Psoas muscle (tissue), 8 donors: ENCODE measurements around the gene IGFLR1. TPM values are rescaled to one million over a fixed set of nuclear protein-coding genes. Genes with fewer than 3 reads are reported as not detected.
A peak's percentile ranks its signal among the peaks of the same experiment; 100 is the strongest.

Experiments used
- ATAC-seq, 4 donors: fragments of 200-7000 bp; cut with Tn5 transposase; one replicate each; pipeline ENCODE4 v1.9.1; 2020; ENCODE audit warnings: moderate library complexity in 3 of 4, mild to moderate bottlenecking in 2 of 4
- DNase-seq, 2 donors: peaks; one replicate each; pipeline ENCODE4 v3.0.0-alpha.2; 2020
- H3K27ac ChIP-seq: fragments of 200-600 bp; one replicate; pipeline ENCODE4 v1.8.0; 2022
- H3K27me3 ChIP-seq, 3 donors: fragments of 200-600 bp in 1 of 3; one replicate each; pipeline versions ENCODE4 v1.6.1 to v1.8.0; 2013 to 2022; ENCODE audit warnings: low read length in 2 of 3, mild to moderate bottlenecking in 2 of 3, moderate library complexity in 1 of 3; ENCODE audit not compliant: insufficient read depth in 3 of 3
- H3K36me3 ChIP-seq, 2 donors: fragments of 200-600 bp in 1 of 2; one replicate each; pipeline versions ENCODE4 v1.6.1 to v1.8.0; 2013 to 2022; ENCODE audit warnings: low read depth in 1 of 2, mild to moderate bottlenecking in 1 of 2, moderate library complexity in 1 of 2; ENCODE audit not compliant: insufficient read depth in 1 of 2
- H3K4me1 ChIP-seq: fragments of 200-600 bp; one replicate; pipeline ENCODE4 v1.8.0; 2022
- H3K4me3 ChIP-seq: fragments of 200-600 bp; one replicate; pipeline ENCODE4 v1.8.0; 2022; ENCODE audit warnings: mild to moderate bottlenecking
- H3K9me3 ChIP-seq: fragments of 200-600 bp; one replicate; pipeline ENCODE4 v1.8.0; 2022
- WGBS, 3 donors: extraction: QIAGEN DNeasy Blood & Tissue Kit; methylation state at CpG; one replicate each; pipeline versions ENCODE4 v1.1.6 to v1.1.7; 2013; 5-methylcytosine and 5-hydroxymethylcytosine counted together
- intact Hi-C, 2 donors: fragments of 100-400 bp; cut with DNase I; formaldehyde crosslinking; loops; one replicate each; pipeline versions ENCODE4 v1.11.0 to v1.14.2; 2022
- polyA plus RNA-seq, 3 donors: library from polyadenylated mRNA; stranded (reverse); fragments of 200-250 nt; gene quantifications; one replicate each; pipeline ENCODE4 v1.2.3, GENCODE V29; 2013
- total RNA-seq, 4 donors: library from RNA; stranded (reverse); fragmentation: NEBNext Ultra II Directional in 2 of 4; extraction: Animal tissue kit (Norgen Biotek cat#: 25700) in 2 of 4; gene quantifications; one replicate each; pipeline versions ENCODE4 v1.2.1 to v1.2.4, GENCODE V29; 2021 to 2023
- TF ChIP-seq, protein P1 (sequence below): fragments of 200-600 bp; IDR thresholded peaks from one replicate; pipeline ENCODE4 v1.8.0; 2022; ENCODE audit warnings: antibody characterized with exemption
- donor health status: healthy with polysubstance abuse.
- donor health status: DM: no; HTN: no; CAD: no; lungs with moderate emphysema.
- donor health status: Bipolar disorder and iron deficiency.
- donor health status: healthy.
- donor health status: DM: yes; HTN: yes; CAD: no.
- donor health status: DM: no; HTN: no; CAD: no.
- donor health status: DM: no; HTN: no; CAD: no.
- donor health status: DM: yes; HTN: yes; CAD: no.

The IGFLR1 gene
- total and polyA plus RNA-seq, 7 donors, result 2.0 to 12.4 (median 5.8) TPM

DNA sequence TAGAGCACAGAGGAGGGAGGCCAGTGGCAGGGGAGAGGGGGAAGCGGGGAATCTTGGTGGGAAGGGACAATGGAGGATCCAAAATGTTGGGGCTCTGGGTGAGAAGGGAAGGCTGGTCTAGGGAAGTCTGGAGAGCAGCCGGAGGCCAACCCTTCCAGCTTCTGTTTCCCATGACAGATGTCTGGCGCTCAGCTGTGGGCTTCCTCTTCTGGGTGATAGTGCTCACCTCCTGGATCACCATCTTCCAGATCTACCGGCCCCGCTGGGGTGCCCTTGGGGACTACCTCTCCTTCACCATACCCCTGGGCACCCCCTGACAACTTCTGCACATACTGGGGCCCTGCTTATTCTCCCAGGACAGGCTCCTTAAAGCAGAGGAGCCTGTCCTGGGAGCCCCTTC is 4.3 kb upstream of the IGFLR1 start:
- H3K36me3 ChIP-seq, result peaks cover 0 to 30% of the 10 kb centered on the region in 2 donors
- intact Hi-C loops, result loop anchor here in 1 of 2 donors (5.0 kb wide), 1 partner anchor 186 kb away; no protein-coding TSS in a partner anchor
- no peak for ATAC-seq

DNA sequence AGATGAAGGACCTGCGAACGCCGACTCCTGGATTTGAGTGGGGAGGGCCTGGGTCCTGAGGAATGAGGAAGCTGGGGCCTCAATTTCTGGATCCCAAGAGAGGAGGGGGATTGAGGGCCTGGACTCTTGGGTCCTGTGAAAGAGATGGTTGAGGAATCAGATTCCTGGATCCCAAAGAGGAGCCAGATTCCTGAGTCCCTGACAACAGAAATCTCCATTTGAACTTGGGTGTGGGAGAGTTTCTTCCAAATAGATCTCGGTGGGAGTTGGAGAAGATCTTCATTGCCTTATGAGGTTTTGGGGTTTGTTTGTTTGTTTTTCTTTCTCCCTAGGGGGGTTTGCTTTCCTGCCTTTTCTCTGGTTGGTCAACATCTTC is 3.8 kb upstream of the IGFLR1 start:
- Histone ChIP-seq H3K27me3 (no peaks in the 10 kb centered on the region), H3K9me3 (no peaks in the 10 kb centered on the region), H3K27ac (peak overlapping the region; percentile 100), H3K4me3 (peak overlapping the region; percentile 89), H3K4me1 (peaks cover 42% of the 10 kb centered on the region), H3K36me3 (peaks cover 0 to 30% of the 10 kb centered on the region in 2 donors)
- intact Hi-C loops, result loop anchor here in 1 of 2 donors (5.0 kb wide), 1 partner anchor 186 kb away; no protein-coding TSS in a partner anchor
- no peak for DNase-seq
- no peak for ATAC-seq
- TF ChIP-seq, protein P1, sequence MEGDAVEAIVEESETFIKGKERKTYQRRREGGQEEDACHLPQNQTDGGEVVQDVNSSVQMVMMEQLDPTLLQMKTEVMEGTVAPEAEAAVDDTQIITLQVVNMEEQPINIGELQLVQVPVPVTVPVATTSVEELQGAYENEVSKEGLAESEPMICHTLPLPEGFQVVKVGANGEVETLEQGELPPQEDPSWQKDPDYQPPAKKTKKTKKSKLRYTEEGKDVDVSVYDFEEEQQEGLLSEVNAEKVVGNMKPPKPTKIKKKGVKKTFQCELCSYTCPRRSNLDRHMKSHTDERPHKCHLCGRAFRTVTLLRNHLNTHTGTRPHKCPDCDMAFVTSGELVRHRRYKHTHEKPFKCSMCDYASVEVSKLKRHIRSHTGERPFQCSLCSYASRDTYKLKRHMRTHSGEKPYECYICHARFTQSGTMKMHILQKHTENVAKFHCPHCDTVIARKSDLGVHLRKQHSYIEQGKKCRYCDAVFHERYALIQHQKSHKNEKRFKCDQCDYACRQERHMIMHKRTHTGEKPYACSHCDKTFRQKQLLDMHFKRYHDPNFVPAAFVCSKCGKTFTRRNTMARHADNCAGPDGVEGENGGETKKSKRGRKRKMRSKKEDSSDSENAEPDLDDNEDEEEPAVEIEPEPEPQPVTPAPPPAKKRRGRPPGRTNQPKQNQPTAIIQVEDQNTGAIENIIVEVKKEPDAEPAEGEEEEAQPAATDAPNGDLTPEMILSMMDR, result no peak
- 1 to 14% (median 14%) methylated on average over 4 of the region's 4 CpGs for WGBS, 3 donors

More for the DNA sequence above, 4.3 kb upstream of the IGFLR1 start:
- WGBS, 3 donors, result 83 to 90% (median 84%) methylated on average over 5 of the region's 5 CpGs
- DNase-seq, result no peak
- Histone ChIP-seq H3K27me3 (no peaks in the 10 kb centered on the region), H3K4me3 (peak overlapping the region; percentile 89), H3K27ac (peak overlapping the region; percentile 100), H3K4me1 (peaks cover 42% of the 10 kb centered on the region), H3K9me3 (no peaks in the 10 kb centered on the region)
- TF ChIP-seq, protein P1, result no peak

DNA sequence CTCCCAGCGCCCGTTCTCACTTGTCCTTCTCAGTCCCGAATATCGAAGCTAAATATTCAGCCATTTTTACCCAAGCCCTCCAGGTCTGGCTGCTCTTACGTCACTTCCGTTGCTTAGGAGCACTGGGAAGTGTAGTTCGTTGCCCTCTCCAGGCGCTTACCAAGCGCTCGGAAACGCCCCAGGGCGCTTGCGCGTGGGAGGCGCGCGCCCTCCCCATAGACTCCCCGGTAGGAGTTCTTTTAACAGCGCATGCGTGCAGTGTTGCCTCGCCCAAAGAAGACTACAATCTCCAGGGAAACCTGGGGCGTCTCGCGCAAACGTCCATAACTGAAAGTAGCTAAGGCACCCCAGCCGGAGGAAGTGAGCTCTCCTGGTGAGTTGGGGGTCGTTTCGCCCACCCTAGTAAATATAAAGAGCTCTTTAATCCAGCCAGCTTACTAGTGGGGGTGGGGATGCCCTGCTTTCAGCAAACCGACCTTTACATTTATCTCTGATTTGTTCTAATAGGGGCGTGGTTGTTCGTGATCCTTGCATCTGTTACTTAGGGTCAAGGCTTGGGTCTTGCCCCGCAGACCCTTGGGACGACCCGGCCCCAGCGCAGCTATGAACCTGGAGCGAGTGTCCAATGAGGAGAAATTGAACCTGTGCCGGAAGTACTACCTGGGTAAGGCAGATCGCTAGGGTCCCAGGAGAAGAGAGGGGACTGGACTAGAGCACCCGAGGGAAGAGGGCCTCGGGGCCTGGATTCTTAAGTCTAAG is 3.3 kb upstream of the IGFLR1 start, which contains the start of the genes PSENEN and U2AF1L4:
Gene PSENEN, plus strand, starts transcription at position 324 of the 759 bp plus-strand sequence. Its CDS starts 280 bp downstream, at position 604.
Gene U2AF1L4, minus strand, starts transcription at position 91 of the 759 bp plus-strand sequence. Its CDS starts 27 bp downstream, at position 64.
- Histone ChIP-seq H3K9me3 (no peaks in the 10 kb centered on the region), H3K27ac (peak within 1 kb of the TSS; percentile 100), H3K4me3 (peak within 1 kb of the TSS; percentile 89), H3K36me3 (peaks cover 0 to 30% of the 10 kb centered on the region in 2 donors), H3K4me1 (peaks cover 42% of the 10 kb centered on the region), H3K27me3 (no peaks in the 10 kb centered on the region)
- TF ChIP-seq, protein P1, result no peak
- DNase-seq (peak; percentile 97 to 98), ATAC-seq (peak; percentile 77 to 84 (median 82))
- WGBS, 3 donors, result 0 to 1% (median 1%) methylated on average over 38 to 40 of the region's 40 CpGs
- intact Hi-C loops, result loop anchor here in 1 of 2 donors (5.0 kb wide), 1 partner anchor 187 kb away; no protein-coding TSS in a partner anchor

DNA sequence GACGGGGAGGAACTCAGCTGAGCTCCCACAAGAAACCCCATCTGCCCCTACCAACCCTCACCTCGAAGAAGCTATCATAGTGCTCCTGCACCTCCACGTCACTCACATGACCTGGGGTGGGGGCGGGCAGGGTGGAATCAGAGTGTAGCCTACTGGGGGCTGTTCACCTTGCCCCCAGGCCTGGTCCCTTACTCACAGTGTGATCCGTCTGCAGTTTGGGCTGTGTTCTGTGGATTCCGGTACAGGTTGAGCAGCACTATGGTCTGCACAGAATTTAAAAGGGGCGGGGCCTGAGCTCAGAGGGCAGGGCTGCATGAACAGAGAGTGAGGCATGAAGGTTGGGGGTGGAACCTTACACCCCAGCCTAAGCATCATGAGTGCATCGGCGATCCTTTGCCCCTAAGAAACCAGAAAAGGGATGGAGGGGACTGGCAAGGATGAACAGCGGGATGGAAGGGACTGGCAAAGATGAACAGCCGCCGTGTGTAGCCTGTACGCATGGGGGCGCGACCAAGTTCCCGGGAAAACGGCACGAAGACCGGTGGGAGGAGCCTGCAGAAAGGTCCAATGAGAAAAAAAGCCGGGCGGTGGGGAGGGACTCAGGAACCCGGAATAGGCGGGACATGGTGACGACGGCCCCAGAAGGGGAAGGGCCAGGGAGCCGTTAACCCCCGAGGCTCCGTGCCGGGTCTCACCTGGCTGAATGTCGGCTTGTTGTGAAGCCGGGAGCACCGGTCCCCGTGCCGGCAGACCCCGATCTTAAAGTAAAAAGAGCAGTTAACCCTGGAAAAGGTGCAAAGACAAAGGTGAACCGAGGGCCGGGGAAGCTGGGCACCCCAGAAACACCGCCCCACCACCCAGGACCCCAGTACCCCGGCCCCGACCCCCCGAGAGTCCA is 2.4 kb upstream of the IGFLR1 start:
- Histone ChIP-seq H3K9me3 (no peaks in the 10 kb centered on the region), H3K27ac (peak overlapping the region; percentile 100), H3K4me1 (peaks cover 48% of the 10 kb centered on the region), H3K4me3 (peak overlapping the region; percentile 89), H3K36me3 (peaks cover 0 to 30% of the 10 kb centered on the region in 2 donors), H3K27me3 (no peaks in the 10 kb centered on the region)
- WGBS, 3 donors, result 7% methylated on average over 41 of the region's 41 CpGs
- ATAC-seq (peak; percentile 73 to 80 (median 76)), DNase-seq (peak; percentile 95 to 97)
- TF ChIP-seq, protein P1, result peak; percentile 30
- intact Hi-C loops, result loop anchor here in 1 of 2 donors (5.0 kb wide), 1 partner anchor 188 kb away; no protein-coding TSS in a partner anchor
